Esophagus squamous epithelium (tissue), 5 donors: Measurements from ENCODE around the gene DCANP1. TPM values are rescaled to one million over a fixed set of nuclear protein-coding genes. Genes with fewer than 3 reads are reported as not detected.
A peak's percentile ranks its signal among the peaks of the same experiment; 100 is the strongest.
"Not testable (repeated sequence)": the region's sequence is repeated elsewhere in the genome, so short reads cannot be mapped to it uniquely, and the experiment has no call there.

ENCODE experiments used
- DNase-seq: peaks from one replicate; lab custom pipeline; 2025; lab: John Stamatoyannopoulos, UW
- H3K27ac ChIP-seq, 4 donors: fragments of 200-600 bp; sonication (generic); one replicate each; pipeline ENCODE4 v1.5.1; 2016 to 2019; ENCODE audit warnings: mild to moderate bottlenecking in 1 of 4
- H3K27me3 ChIP-seq, 4 donors: fragments of 200-600 bp; sonication (generic); 1 replicate in 3 of 4; 2 replicates in 1 of 4; pipeline versions ENCODE4 v1.5.1 to v1.6.0; 2017 to 2021; ENCODE audit warnings: antibody characterized with exemption in 1 of 4
- H3K36me3 ChIP-seq, 3 donors: fragments of 200-600 bp; sonication (generic); one replicate each; pipeline ENCODE4 v1.5.1; 2016 to 2019
- H3K4me1 ChIP-seq, 3 donors: fragments of 200-600 bp; sonication (generic); one replicate each; pipeline ENCODE4 v1.5.1; 2017 to 2019
- H3K4me3 ChIP-seq, 4 donors: fragments of 200-600 bp; sonication (generic); 1 replicate in 3 of 4; 2 replicates in 1 of 4; pipeline ENCODE4 v1.5.1; 2016 to 2019; ENCODE audit warnings: mild to moderate bottlenecking in 2 of 4, moderate library complexity in 1 of 4
- H3K9me3 ChIP-seq, 3 donors: fragments of 200-600 bp; sonication (generic); one replicate each; pipeline ENCODE4 v1.5.1; 2016 to 2019
- POLR2A ChIP-seq, 4 donors: fragments of 450-650 bp; IDR thresholded peaks; one replicate each; pipeline ENCODE4 v1.6.1; 2017; ENCODE audit warnings: antibody characterized with exemption in 4 of 4, mild to moderate bottlenecking in 4 of 4, moderate library complexity in 3 of 4
- WGBS, 2 donors: methylation state at CpG; one replicate each; pipeline ENCODE4 v1.1.5; 2018; 5-methylcytosine and 5-hydroxymethylcytosine counted together
- intact Hi-C: fragments of 100-400 bp; cut with DNase I; formaldehyde crosslinking; loops from one replicate; pipeline ENCODE4 v1.15.0; 2022
- total RNA-seq, 4 donors: library from RNA; depleted of rRNA; stranded (reverse); fragments of >200 nt; gene quantifications; one replicate each; pipeline ENCODE4 v1.1.0, GENCODE V29; 2016
- TF ChIP-seq, protein P1 (sequence below), 6 experiments: fragments of 450-650 bp in 4 of 6; fragments of 200-600 bp in 2 of 6; sonication (generic) in 2 of 6; IDR thresholded peaks; one replicate each; pipeline ENCODE4 v1.5.1; 2016 to 2019; ENCODE audit warnings: antibody characterized with exemption in 6 of 6, mild to moderate bottlenecking in 4 of 6, moderate library complexity in 4 of 6
- donor health status: DM: yes; HTN: yes; CAD: no.

DCANP1 gene
- under 1 TPM in 2 of 4 donors, not detected in 2; 0.44 to 0.57 TPM for total RNA-seq

DNA sequence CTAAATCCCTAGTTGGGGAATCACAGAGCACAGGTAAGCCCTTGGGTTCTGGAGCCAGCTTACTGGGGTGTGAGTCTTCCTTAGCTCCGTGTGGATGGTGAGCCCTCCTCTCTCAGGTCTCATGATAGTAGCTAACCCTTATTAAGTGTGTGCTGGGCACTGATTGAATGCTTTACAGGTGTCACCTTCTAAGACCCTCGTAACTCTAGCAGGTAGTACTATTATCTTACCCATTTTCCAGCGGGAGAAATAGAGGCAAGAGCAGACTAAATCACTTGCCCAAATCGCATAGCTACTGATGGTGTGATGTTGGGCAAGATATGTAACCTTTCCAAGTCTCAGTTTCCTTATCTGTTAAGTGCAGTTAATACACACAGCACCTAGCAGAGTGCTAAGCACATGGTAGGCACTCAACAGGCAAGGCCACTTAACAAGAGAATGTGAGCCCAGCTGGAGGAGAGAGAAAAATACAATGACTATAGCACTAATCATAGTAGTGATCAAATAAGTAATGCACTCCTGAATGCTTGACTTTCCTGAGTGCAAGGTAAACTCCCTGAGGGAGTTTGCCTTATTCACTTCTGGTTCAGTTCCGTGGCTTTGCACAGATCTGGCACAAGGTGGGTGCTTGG is at the start of gene DCANP1:
Gene DCANP1 (minus strand): TSS at position 51 of the 632 bp plus-strand sequence. CDS start 240 bp downstream, outside the sequence.
- H3K27me3 ChIP-seq: peaks cover 0 to 36% (median 1%) of the 10 kb centered on the region in 4 donors
- peaks cover 0 to under 1% (median 0%) of the 10 kb centered on the region in 3 donors for H3K4me1 ChIP-seq
- no peak within 1 kb of the TSS for H3K4me3 ChIP-seq
- H3K36me3 ChIP-seq: no peaks in the 10 kb centered on the region
- no peaks in the 10 kb centered on the region for H3K9me3 ChIP-seq
- WGBS, 2 donors: 82 to 90% methylated on average over 4 to 5 of the region's 5 CpGs
- H3K27ac ChIP-seq: no peak within 1 kb of the TSS
- TF ChIP-seq, protein P1, sequence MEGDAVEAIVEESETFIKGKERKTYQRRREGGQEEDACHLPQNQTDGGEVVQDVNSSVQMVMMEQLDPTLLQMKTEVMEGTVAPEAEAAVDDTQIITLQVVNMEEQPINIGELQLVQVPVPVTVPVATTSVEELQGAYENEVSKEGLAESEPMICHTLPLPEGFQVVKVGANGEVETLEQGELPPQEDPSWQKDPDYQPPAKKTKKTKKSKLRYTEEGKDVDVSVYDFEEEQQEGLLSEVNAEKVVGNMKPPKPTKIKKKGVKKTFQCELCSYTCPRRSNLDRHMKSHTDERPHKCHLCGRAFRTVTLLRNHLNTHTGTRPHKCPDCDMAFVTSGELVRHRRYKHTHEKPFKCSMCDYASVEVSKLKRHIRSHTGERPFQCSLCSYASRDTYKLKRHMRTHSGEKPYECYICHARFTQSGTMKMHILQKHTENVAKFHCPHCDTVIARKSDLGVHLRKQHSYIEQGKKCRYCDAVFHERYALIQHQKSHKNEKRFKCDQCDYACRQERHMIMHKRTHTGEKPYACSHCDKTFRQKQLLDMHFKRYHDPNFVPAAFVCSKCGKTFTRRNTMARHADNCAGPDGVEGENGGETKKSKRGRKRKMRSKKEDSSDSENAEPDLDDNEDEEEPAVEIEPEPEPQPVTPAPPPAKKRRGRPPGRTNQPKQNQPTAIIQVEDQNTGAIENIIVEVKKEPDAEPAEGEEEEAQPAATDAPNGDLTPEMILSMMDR (IDR thresholded peaks at IDR 0.05): no peak
- no peak for TF ChIP-seq POLR2A (IDR thresholded peaks at IDR 0.05)
- no peak for DNase-seq
- intact Hi-C loops: no loop called here

GRCh38 chr5:135495531-135495930 is 48.4 kb upstream of the DCANP1 start:
- DNase-seq, H3K4me3 ChIP-seq, H3K27ac ChIP-seq, H3K36me3 ChIP-seq, intact Hi-C loops, H3K9me3 ChIP-seq: not testable (repeated sequence)
- peaks cover 14 to 87% (median 56%) of the 10 kb centered on the region in 3 donors for H3K4me1 ChIP-seq
- WGBS, 2 donors: 51 to 74% methylated on average over 2 to 4 of the region's 4 CpGs
- peaks cover 0 to 19% (median 0%) of the 10 kb centered on the region in 4 donors for H3K27me3 ChIP-seq

- intact Hi-C loops: no loop called here
- H3K27ac ChIP-seq: peak overlapping the region; percentile 69 to 78 (median 72)
- no peak for DNase-seq
- peaks cover 0 to 32% (median 0%) of the 10 kb centered on the region in 4 donors for H3K27me3 ChIP-seq
- TF ChIP-seq POLR2A (IDR thresholded peaks at IDR 0.05): no peak
- TF ChIP-seq, protein P1 (IDR thresholded peaks at IDR 0.05): no peak
- H3K36me3 ChIP-seq: no peaks in the 10 kb centered on the region
- WGBS, 2 donors: 27 to 48% methylated on average over 5 of the region's 5 CpGs
- H3K9me3 ChIP-seq: no peaks in the 10 kb centered on the region
- H3K4me1 ChIP-seq: peaks cover 25 to 98% (median 58%) of the 10 kb centered on the region in 3 donors
- no peak overlapping the region for H3K4me3 ChIP-seq
These were observed 47.0 kb upstream of the DCANP1 start for GRCh38 chr5:135494196-135494595.

DNA sequence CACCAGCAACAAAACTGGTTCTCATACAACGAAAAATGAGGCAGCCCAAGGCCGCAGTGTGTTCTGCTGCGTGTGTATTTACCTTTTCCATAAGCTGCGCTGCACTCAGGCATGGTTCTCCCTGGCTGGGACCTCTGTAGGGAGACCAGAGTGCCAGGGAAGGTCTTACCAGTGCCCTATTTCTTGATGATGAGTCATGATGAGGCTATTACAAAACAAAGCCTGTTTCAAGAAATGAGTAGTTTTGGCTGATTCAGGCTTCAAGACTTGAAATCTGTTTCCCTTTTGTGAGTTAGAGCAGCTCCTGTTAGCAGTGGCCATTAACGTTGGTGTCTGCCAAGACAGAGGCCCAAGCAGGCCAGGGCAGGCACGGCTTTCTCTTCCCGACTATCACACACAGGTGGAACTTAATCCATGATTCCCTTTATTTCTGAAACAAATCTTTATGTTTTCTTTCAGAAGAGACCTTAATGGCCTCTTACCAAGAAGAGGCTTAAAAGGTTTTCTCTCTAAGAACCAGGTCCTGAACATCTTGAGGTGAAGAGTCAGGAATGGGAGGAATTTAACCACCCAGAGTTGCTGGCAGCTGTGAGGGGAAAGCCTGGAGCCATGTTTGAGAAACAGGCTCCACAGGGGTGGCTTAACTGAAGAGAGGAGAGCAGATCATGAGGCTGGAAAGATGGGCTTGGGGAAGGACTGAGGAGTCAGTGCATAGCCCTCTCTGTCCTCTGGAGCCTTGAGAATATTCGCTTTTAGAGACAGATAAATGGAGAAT is 46.4 kb upstream of the DCANP1 start:
- peak overlapping the region; percentile 69 to 78 (median 72) for H3K27ac ChIP-seq
- TF ChIP-seq, protein P1 (IDR thresholded peaks at IDR 0.05): no peak
- no peak for TF ChIP-seq POLR2A (IDR thresholded peaks at IDR 0.05)

GRCh38 chr5:135492319-135492626 is 45.1 kb upstream of the DCANP1 start:
- Histone ChIP-seq H3K27me3 (peaks cover 0 to 51% (median 0%) of the 10 kb centered on the region in 4 donors), H3K36me3 (no peaks in the 10 kb centered on the region), H3K27ac (peak overlapping the region in 3 of 4 donors; percentile 71 to 78 (median 72)), H3K4me1 (peaks cover 38 to 94% (median 50%) of the 10 kb centered on the region in 3 donors), H3K9me3 (no peaks in the 10 kb centered on the region), H3K4me3 (no peak overlapping the region)
- WGBS, 2 donors: 15% methylated on average over 3 of the region's 3 CpGs; no CpG with 5 or more reads in 1 of the 2 donors
- no peak for DNase-seq
- TF ChIP-seq, protein P1 (IDR thresholded peaks at IDR 0.05): no peak
- no peak for TF ChIP-seq POLR2A (IDR thresholded peaks at IDR 0.05)
- intact Hi-C loops: no loop called here

More for the DNA sequence above, 46.4 kb upstream of the DCANP1 start:
- Histone ChIP-seq H3K4me1 (peaks cover 31 to 98% (median 54%) of the 10 kb centered on the region in 3 donors), H3K9me3 (no peaks in the 10 kb centered on the region), H3K4me3 (no peak overlapping the region), H3K27me3 (peaks cover 0 to 38% (median 0%) of the 10 kb centered on the region in 4 donors), H3K36me3 (no peaks in the 10 kb centered on the region)
- 29 to 40% methylated on average over 7 to 8 of the region's 8 CpGs for WGBS, 2 donors
- DNase-seq: no peak
- intact Hi-C loops: no loop called here
